LNCAP (cell line): ENCODE measurements around the gene MED13.

Experiments used
- CTCF ChIP-seq: fragments of 450-650 bp; IDR thresholded peaks from 2 replicates; pipeline ENCODE4 v1.5.1; 2017; ENCODE audit warnings: mild to moderate bottlenecking

MED13 gene

GRCh38 chr17:62086737-62087136 lies 21.7 kb upstream of the MED13 start:
- no peak for TF ChIP-seq CTCF

GRCh38 chr17:62085511-62086408 lies 20.7 kb upstream of the MED13 start:
- no peak for TF ChIP-seq CTCF

- no peak for TF ChIP-seq CTCF
These were observed 19.5 kb upstream of the MED13 start for GRCh38 chr17:62084585-62084984.

GRCh38 chr17:62083651-62084050 lies 18.6 kb upstream of the MED13 start:
- TF ChIP-seq CTCF, result no peak

- TF ChIP-seq CTCF, result no peak
These were observed 15.6 kb upstream of the MED13 start for GRCh38 chr17:62080647-62081046.

GRCh38 chr17:62078009-62078408 lies 12.9 kb upstream of the MED13 start:
- TF ChIP-seq CTCF, result no peak

- TF ChIP-seq CTCF, result no peak
These were observed 12.0 kb upstream of the MED13 start for GRCh38 chr17:62076864-62077788.
